Measurements from ENCODE around the gene SYS1.

DNA sequence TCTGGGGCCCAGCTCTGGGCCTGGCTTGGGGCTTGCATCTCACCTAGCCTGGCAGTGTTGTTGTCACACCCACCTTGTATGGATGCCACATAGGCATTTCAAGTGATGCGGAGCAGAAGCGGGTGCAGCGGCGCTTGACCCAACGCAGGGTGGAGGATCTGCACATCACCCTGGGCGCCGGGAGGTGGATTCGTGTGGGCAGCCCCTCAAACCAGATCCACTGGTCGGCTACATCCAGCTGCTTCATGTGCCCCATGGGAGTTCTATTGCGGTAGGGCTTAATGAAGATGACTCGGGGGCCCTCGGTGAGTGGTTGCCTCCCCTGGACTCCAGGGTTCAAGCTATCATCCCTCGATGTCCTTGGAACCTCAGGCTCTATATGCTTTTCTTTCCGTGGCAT, 12.0 kb downstream of the SYS1 start:
- TF ChIP-seq, protein P1, sequence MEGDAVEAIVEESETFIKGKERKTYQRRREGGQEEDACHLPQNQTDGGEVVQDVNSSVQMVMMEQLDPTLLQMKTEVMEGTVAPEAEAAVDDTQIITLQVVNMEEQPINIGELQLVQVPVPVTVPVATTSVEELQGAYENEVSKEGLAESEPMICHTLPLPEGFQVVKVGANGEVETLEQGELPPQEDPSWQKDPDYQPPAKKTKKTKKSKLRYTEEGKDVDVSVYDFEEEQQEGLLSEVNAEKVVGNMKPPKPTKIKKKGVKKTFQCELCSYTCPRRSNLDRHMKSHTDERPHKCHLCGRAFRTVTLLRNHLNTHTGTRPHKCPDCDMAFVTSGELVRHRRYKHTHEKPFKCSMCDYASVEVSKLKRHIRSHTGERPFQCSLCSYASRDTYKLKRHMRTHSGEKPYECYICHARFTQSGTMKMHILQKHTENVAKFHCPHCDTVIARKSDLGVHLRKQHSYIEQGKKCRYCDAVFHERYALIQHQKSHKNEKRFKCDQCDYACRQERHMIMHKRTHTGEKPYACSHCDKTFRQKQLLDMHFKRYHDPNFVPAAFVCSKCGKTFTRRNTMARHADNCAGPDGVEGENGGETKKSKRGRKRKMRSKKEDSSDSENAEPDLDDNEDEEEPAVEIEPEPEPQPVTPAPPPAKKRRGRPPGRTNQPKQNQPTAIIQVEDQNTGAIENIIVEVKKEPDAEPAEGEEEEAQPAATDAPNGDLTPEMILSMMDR (IDR thresholded peaks at IDR 0.05): no peak
- TF ChIP-seq POLR2AphosphoS5 (IDR thresholded peaks at IDR 0.05) (no peak), POLR2A (IDR thresholded peaks at IDR 0.05) (no peak)
